Skeletal muscle tissue (tissue), 4 donors: ENCODE measurements around the gene MEX3C. TPM values are rescaled to one million over a fixed set of nuclear protein-coding genes. Genes with fewer than 3 reads are reported as not detected.

Experiments used
- H3K27ac ChIP-seq: one replicate; pipeline ENCODE4 v1.7.0; 2013; ENCODE audit warnings: mild to moderate bottlenecking, low read depth, low read length, inconsistent platforms
- H3K27me3 ChIP-seq, 3 donors: one replicate each; pipeline ENCODE4 v1.7.0; 2013; ENCODE audit warnings: low read length in 3 of 3; ENCODE audit not compliant: control insufficient read depth in 3 of 3, insufficient read depth in 3 of 3
- H3K36me3 ChIP-seq, 3 donors: one replicate each; pipeline ENCODE4 v1.7.0; 2013; ENCODE audit warnings: low read length in 3 of 3; ENCODE audit not compliant: control insufficient read depth in 3 of 3, insufficient read depth in 3 of 3
- H3K4me1 ChIP-seq, 3 donors: one replicate each; pipeline ENCODE4 v1.7.0; 2013; ENCODE audit warnings: low read length in 3 of 3, mild to moderate bottlenecking in 3 of 3; ENCODE audit not compliant: control insufficient read depth in 3 of 3, insufficient read depth in 3 of 3
- H3K4me3 ChIP-seq, 3 donors: one replicate each; pipeline ENCODE4 v1.7.0; 2013; ENCODE audit warnings: low read length in 3 of 3
- H3K9ac ChIP-seq, 3 donors: one replicate each; pipeline ENCODE4 v1.7.0; 2013; ENCODE audit warnings: low read length in 3 of 3, mild to moderate bottlenecking in 3 of 3, moderate library complexity in 2 of 3, low read depth in 1 of 3
- H3K9me3 ChIP-seq, 3 donors: one replicate each; pipeline ENCODE4 v1.7.0; 2013; ENCODE audit warnings: low read length in 3 of 3; ENCODE audit not compliant: control insufficient read depth in 3 of 3
- total RNA-seq: library from RNA; depleted of rRNA; stranded (reverse); fragments of >200 nt; gene quantifications from one replicate; pipeline ENCODE4 v1.2.3, GENCODE V29; 2014
- donor health status: Osteomylitis.

Gene MEX3C
- total RNA-seq, 1 donor from 2014 or later = 37.6 TPM

DNA sequence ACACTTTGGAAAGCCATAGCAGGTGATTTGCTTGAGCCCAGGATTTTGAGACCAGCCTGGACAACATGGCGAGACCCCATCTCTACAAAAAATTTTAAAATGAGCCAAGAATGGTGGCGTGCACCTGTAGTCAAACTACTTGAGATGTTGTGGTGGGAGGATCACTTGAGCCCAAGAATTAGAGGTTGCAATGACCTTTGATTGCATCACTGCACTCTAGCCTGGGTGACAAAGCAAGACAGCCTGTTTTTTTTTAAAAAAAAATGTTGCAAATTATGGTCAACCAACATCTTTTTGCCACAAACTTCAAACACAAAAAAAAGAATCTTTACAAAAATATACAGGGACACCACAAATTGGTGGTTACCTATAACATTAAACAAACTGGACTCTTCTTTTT, 40.3 kb downstream of the MEX3C start:
- H3K9ac ChIP-seq = no peak overlapping the region
- peaks cover 2 to 10% (median 10%) of the 10 kb centered on the region in 3 donors for H3K4me1 ChIP-seq
- no peaks in the 10 kb centered on the region for H3K27me3 ChIP-seq
- no peaks in the 10 kb centered on the region for H3K36me3 ChIP-seq
- no peak overlapping the region for H3K27ac ChIP-seq
- no peaks in the 10 kb centered on the region for H3K9me3 ChIP-seq
- no peak overlapping the region for H3K4me3 ChIP-seq

DNA sequence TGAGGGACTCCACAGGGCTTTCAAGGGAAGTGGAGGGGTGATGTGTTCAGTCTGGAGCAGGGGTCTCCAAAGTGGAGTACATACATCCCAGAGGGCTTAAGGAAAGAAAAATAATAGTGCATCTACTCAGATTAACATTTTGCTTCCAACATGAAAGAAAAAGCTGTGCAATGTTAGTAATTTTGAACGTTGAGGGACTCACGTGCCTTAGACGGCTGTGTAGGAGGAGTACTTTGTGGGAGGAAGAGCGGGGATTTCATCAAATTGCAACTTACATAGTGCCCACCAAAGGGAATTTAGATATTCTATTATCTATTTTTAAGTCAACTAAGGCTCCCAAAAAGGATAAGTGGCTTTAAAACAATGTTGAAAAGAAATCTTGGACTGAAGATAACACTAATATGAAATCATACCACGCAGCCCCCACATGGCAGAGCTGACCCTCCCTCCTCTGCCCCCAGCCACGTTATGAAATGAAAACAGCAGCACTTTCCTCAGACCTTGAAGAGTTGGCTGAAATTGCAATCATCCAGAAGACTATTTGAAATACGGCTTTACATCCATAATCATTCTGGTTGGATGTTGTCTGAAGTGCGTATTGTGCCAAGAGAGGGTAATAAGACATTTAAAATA, 42.9 kb downstream of the MEX3C start:
- Histone ChIP-seq H3K27ac (no peak overlapping the region), H3K4me3 (peak overlapping the region in 2 of 3 donors; percentile 52 to 54), H3K36me3 (no peaks in the 10 kb centered on the region), H3K9ac (peak overlapping the region in 2 of 3 donors; percentile 51 to 71), H3K4me1 (peaks cover 2 to 10% (median 10%) of the 10 kb centered on the region in 3 donors), H3K9me3 (peaks cover 0 to 2% (median 0%) of the 10 kb centered on the region in 3 donors), H3K27me3 (no peaks in the 10 kb centered on the region)

DNA sequence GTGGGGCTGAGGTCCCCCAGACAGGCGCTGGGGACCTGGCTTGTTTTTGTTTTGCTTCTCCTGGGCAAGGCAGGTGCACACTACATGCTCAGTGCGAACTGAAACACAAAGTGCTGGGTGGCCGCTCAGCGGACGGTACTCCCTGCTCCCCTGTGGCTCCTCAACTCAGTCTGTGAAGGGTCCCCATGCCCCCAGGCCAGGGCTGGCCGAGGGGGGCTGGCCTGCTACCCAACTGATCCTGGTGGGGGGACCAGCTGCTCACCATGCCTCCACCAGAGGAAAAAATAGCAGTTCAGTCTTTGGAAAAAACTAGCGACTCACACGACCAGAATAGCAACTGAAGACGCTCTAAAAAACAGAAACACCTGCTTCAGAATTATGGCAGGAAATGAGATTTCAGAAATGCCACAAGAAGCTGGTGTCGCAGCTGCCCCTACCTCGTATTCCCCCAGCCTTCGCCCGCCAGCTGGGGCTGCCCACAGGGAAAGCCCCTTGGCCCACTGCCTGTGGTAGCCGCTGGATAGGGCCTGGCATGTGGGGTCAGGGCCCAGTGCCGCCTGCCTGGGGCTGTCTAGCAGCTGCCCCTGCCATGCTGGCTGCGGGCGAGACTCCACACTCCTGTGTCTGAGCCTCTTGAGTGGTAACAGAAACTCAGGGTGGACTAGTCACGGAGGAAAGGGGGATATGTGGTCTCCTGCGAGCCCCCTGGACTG, 43.7 kb downstream of the MEX3C start:
- Histone ChIP-seq H3K27ac (peak overlapping the region; percentile 58), H3K9ac (peak overlapping the region; percentile 51 to 71 (median 51)), H3K9me3 (peaks cover 0 to 2% (median 0%) of the 10 kb centered on the region in 3 donors), H3K4me3 (peak overlapping the region; percentile 24 to 54 (median 52)), H3K27me3 (no peaks in the 10 kb centered on the region), H3K36me3 (no peaks in the 10 kb centered on the region), H3K4me1 (peaks cover 2 to 10% (median 10%) of the 10 kb centered on the region in 3 donors)

DNA sequence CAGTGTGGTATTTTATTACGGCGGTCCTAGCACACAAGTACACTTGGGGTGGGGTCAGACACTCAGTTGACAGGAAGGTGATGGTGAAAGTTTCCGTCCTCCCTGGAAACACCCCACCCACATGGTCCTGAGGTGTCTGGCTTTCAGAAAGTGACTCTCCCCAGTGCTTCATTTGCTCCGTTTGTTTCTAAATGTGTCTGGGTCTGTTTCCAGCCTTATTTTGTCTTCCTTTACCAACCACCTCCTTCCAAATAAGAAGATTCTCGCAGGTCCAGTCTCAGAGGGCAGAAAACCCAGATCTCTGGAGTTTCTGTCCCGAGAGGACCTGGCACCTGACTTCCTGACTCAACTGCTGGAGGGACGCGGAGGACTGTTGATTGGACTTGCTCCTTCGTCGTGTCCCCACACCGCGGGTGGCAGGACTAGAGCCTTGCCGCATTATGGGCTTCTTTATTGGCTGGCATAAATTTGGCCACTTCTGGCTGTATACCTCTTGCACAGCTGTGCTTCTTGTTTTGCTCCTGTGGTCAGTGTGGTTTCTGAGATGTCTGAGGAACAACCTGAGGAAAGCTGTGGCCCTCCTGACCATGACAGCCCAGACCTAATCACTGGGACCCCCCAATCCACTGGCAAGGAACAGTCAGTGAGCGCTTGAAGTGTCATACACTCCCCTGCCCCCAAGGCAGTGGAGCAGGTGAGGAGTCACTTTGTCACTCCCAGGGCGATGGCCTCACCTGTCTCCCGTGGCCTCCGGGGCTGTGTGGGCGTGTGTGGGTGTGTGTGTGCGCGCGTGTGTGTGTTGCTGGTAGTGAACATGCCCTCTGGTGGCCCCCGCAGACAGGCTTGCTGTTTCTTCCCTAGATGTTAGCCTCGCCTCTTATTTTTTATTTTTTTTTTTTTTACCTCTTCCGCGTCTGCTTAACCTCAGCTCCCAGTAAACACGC, 45.6 kb downstream of the MEX3C start:
- Histone ChIP-seq H3K4me3 (no peak overlapping the region), H3K9me3 (peaks cover 0 to 2% (median 0%) of the 10 kb centered on the region in 3 donors), H3K4me1 (peaks cover 2 to 10% (median 10%) of the 10 kb centered on the region in 3 donors), H3K27ac (no peak overlapping the region), H3K9ac (no peak overlapping the region), H3K36me3 (no peaks in the 10 kb centered on the region), H3K27me3 (no peaks in the 10 kb centered on the region)

DNA sequence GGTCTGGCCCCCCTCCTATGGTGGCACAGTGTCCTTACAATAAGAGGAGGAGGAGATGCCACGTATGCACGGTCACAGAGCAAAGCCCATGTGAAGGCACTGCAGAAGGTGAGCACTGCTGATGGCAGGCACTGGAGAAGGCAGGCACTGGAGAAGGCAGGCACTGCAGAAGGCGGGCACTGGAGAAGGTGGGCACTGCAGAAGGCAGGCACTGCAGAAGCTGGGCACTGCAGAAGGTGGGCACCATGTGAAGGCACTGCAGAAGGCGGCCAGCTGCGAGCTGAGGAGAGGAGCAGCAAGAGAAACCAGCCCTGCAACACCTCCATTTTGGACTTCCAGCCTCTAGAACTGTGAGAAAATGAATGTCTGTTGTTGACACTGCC, 46.3 kb downstream of the MEX3C start:
- peaks cover 2 to 10% (median 10%) of the 10 kb centered on the region in 3 donors for H3K4me1 ChIP-seq
- no peaks in the 10 kb centered on the region for H3K27me3 ChIP-seq
- no peak overlapping the region for H3K4me3 ChIP-seq

DNA sequence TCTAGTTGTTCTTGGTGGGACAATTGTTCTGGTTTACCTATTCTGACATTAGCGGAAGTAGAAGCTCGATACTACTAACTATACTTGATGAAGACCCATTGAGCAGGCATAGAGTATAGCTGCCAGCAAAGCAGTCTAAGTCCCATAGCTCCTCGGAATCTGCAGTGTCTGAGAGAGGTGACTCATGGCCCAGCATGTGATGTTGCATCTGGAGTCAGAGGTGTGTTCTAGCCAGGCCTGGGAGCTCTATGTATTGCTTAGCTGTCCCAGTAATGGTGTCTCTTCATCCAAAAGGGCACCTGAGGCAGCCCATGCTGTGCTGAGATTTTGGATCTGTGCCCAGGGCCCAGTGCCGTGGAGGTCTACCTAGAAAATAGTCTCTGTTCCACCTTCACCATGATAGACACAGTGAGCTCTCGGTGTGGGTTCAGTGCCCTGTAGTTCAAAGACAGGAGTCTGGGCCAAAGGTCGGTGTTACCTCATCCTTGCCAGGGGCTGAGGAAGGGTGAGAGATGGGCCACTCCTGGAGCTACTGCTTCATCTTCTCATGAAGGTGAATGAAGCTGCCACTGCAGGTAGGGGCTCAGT, 47.3 kb downstream of the MEX3C start:
- peaks cover 2 to 10% (median 10%) of the 10 kb centered on the region in 3 donors for H3K4me1 ChIP-seq
- no peaks in the 10 kb centered on the region for H3K27me3 ChIP-seq
- H3K4me3 ChIP-seq = no peak overlapping the region
- H3K36me3 ChIP-seq = no peaks in the 10 kb centered on the region
- peaks cover 0 to 2% (median 0%) of the 10 kb centered on the region in 3 donors for H3K9me3 ChIP-seq
- no peak overlapping the region for H3K27ac ChIP-seq
- H3K9ac ChIP-seq = no peak overlapping the region

More for the DNA sequence above, 46.3 kb downstream of the MEX3C start:
- Histone ChIP-seq H3K9ac (no peak overlapping the region), H3K9me3 (peaks cover 0 to 2% (median 0%) of the 10 kb centered on the region in 3 donors), H3K27ac (no peak overlapping the region), H3K36me3 (no peaks in the 10 kb centered on the region)

DNA sequence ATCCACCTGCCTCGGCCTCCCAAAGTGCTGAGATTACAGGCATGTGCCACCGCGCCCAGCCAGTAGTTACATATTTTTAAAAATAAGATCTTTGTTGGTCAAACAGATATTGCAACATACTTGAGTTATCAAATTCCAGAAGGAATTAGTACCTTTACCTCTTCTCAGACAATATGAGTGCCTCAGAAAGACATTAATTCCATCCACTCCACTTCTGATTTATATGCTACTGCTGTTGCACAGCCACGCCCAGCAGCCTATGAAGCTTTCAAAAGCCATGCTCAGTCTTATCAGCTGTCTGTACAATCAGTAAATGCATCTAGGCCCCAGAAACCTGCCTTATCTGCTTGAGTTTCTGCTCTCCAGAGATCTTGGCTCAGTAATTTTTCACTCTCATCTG, 47.8 kb downstream of the MEX3C start:
- H3K27me3 ChIP-seq = no peaks in the 10 kb centered on the region
- H3K36me3 ChIP-seq = no peaks in the 10 kb centered on the region
- H3K27ac ChIP-seq = no peak overlapping the region
- H3K9me3 ChIP-seq = peaks cover 0 to 2% (median 0%) of the 10 kb centered on the region in 3 donors
- H3K9ac ChIP-seq = no peak overlapping the region
- H3K4me3 ChIP-seq = no peak overlapping the region
- H3K4me1 ChIP-seq = peaks cover 2 to 10% (median 8%) of the 10 kb centered on the region in 3 donors

DNA sequence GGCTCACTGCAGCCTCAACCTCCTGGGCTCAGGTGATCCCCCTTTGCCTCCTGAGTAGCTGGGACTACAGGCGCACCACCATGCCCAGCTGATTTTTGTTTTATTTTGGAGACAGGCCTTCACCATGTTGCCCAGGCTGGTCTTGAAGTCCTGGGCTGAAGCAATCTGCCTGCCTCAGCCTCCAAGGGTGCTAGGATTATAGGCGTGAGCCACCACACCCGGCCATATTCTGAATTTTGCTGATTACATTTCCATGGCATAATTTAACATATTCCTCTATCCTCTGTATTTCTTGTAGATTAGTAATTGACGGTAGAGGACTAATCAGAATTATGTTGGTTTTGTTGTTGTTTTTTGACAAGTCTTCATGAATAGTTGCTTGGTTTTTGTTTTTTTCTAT, 50.6 kb downstream of the MEX3C start:
- Histone ChIP-seq H3K27me3 (no peaks in the 10 kb centered on the region), H3K36me3 (no peaks in the 10 kb centered on the region), H3K9ac (no peak overlapping the region), H3K9me3 (peaks cover 0 to 2% (median 0%) of the 10 kb centered on the region in 3 donors), H3K4me1 (no peaks in the 10 kb centered on the region), H3K27ac (no peak overlapping the region), H3K4me3 (no peak overlapping the region)

DNA sequence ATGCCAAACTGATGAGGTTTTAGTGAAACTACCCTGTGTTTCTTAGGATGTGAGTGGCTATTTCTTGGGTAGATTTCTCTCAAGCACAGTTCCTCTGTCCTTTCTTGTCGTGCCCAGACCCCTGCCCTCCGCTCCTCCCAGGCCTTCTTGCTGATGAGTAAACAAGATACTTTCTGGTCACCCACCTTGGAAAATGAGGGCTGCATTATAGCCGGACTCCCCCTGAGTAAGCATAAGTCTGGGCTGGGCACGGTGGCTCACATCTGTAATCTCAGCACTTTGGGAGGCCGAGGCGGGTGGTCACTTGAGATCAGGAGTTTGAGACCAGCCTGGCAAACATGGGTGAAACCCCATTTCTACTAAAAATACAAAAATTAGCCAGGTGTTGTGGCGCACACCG, 58.5 kb downstream of the MEX3C start:
- Histone ChIP-seq H3K27me3 (no peaks in the 10 kb centered on the region), H3K27ac (no peak overlapping the region), H3K4me1 (no peaks in the 10 kb centered on the region), H3K9ac (no peak overlapping the region), H3K9me3 (no peaks in the 10 kb centered on the region), H3K4me3 (no peak overlapping the region), H3K36me3 (no peaks in the 10 kb centered on the region)
